HL-60 (cell line): Measurements from ENCODE around the gene GOLGA6L10.
"Not testable (repeated sequence)": the region's sequence is repeated elsewhere in the genome, so short reads cannot be mapped to it uniquely, and the experiment has no call there.

Experiments
- CTCF ChIP-seq: IDR thresholded peaks from one replicate; pipeline ENCODE4 v1.5.1; 2011; ENCODE audit warnings: low read length, control low read depth, inconsistent platforms; ENCODE audit not compliant: insufficient read depth
- POLR2AphosphoS5 ChIP-seq: IDR thresholded peaks from 2 replicates; pipeline ENCODE4 v1.6.1; 2012; ENCODE audit warnings: low read depth
- SPI1 ChIP-seq: IDR thresholded peaks from 2 replicates; pipeline ENCODE4 v1.6.1; 2012; ENCODE audit warnings: low read depth, mild to moderate bottlenecking, borderline replicate concordance

- not testable (repeated sequence) for TF ChIP-seq POLR2AphosphoS5, SPI1, CTCF
Measured at GRCh38 chr15:82334554-82334932, 14.7 kb downstream of the GOLGA6L10 start.
